Body of pancreas (tissue), 4 donors: ENCODE data around the gene ZNF32. TPM values are rescaled to one million over a fixed set of nuclear protein-coding genes. Genes with fewer than 3 reads are reported as not detected.

Experiments used
- ATAC-seq: fragments of 150-250 bp; one replicate; pipeline ENCODE4 v1.9.1; 2016
- DNase-seq, 4 donors: peaks; one replicate each; pipeline ENCODE4 v3.0.0-alpha.2; 2019
- H3K27ac ChIP-seq, 4 donors: fragments of 200-600 bp; sonication (generic); 1 replicate in 3 of 4; 2 replicates in 1 of 4; pipeline versions ENCODE4 v1.5.1 to v1.6.1; 2016 to 2019; ENCODE audit warnings: mild to moderate bottlenecking in 1 of 4, mixed read lengths in 1 of 4, moderate library complexity in 1 of 4
- H3K27me3 ChIP-seq, 2 donors: fragments of 200-600 bp; sonication (generic); one replicate each; pipeline ENCODE4 v1.6.0; 2016; ENCODE audit warnings: mild to moderate bottlenecking in 1 of 2
- H3K36me3 ChIP-seq, 2 donors: fragments of 200-600 bp; sonication (generic); replicated peaks in 1 of 2; 2 replicates each; pipeline ENCODE4 v1.5.1; 2016; ENCODE audit warnings: low read depth in 2 of 2; ENCODE audit not compliant: insufficient read depth in 1 of 2
- H3K4me1 ChIP-seq: fragments of 200-600 bp; sonication (generic); one replicate; pipeline ENCODE4 v1.6.0; 2016
- H3K4me3 ChIP-seq, 2 donors: fragments of 200-600 bp; sonication (generic); 1 replicate in 1 of 2; 2 replicates in 1 of 2; pipeline ENCODE4 v1.5.1; 2016 to 2019
- H3K9me3 ChIP-seq, 3 donors: fragments of 200-600 bp; sonication (generic); 1 replicate in 2 of 3; 2 replicates in 1 of 3; pipeline ENCODE4 v1.5.1; 2016
- CTCF ChIP-seq, 7 experiments: fragments of 450-650 bp in 4 of 7; fragments of 200-600 bp in 3 of 7; sonication (generic) in 3 of 7; IDR thresholded peaks; one replicate each; pipeline ENCODE4 v1.5.1; 2016 to 2019; ENCODE audit warnings: antibody characterized with exemption in 7 of 7
- POLR2A ChIP-seq, 3 donors: fragments of 450-650 bp; IDR thresholded peaks; one replicate each; pipeline ENCODE4 v1.6.1; 2016; ENCODE audit warnings: antibody characterized with exemption in 3 of 3, mild to moderate bottlenecking in 2 of 3
- WGBS, 2 donors: methylation state at CpG; one replicate each; pipeline ENCODE4 v1.1.5; 2017; 5-methylcytosine and 5-hydroxymethylcytosine counted together
- intact Hi-C: fragments of 100-400 bp; cut with DNase I; formaldehyde crosslinking; loops from one replicate; pipeline ENCODE4 v1.15.1; 2023
- total RNA-seq, 2 donors: library from RNA; depleted of rRNA; stranded (reverse); fragments of >200 nt; gene quantifications; one replicate each; pipeline ENCODE4 v1.1.0, GENCODE V29; 2016

ZNF32 gene
- total RNA-seq, 2 donors from 2014 or later = 31.6 to 47.5 TPM

- ATAC-seq = no peak
- Histone ChIP-seq H3K9me3 (no peaks in the 10 kb centered on the region), H3K27me3 (no peaks in the 10 kb centered on the region), H3K4me1 (no peaks in the 10 kb centered on the region), H3K36me3 (no peaks in the 10 kb centered on the region), H3K4me3 (no peak overlapping the region), H3K27ac (no peak overlapping the region)
- DNase-seq = no peak
- intact Hi-C loops = no loop called here
- no peak for TF ChIP-seq POLR2A (IDR thresholded peaks at IDR 0.05)
- no peak for TF ChIP-seq CTCF (IDR thresholded peaks at IDR 0.05)
- WGBS, 2 donors = 71 to 74% methylated on average over 8 of the region's 8 CpGs
These were observed 6.6 kb upstream of the ZNF32 start for GRCh38 chr10:43655311-43655710.

- Histone ChIP-seq H3K27ac (no peak overlapping the region), H3K36me3 (no peaks in the 10 kb centered on the region), H3K27me3 (no peaks in the 10 kb centered on the region), H3K4me3 (no peak overlapping the region), H3K4me1 (peaks cover 6% of the 10 kb centered on the region), H3K9me3 (no peaks in the 10 kb centered on the region)
- ATAC-seq (no peak), DNase-seq (no peak)
- intact Hi-C loops = no loop called here
- WGBS, 2 donors = 56 to 62% methylated on average over 2 of the region's 2 CpGs
- TF ChIP-seq CTCF (IDR thresholded peaks at IDR 0.05) (no peak), POLR2A (IDR thresholded peaks at IDR 0.05) (no peak)
These were observed 5.1 kb upstream of the ZNF32 start for GRCh38 chr10:43653746-43654145.

GRCh38 chr10:43649185-43649523 is 473 bp upstream of the ZNF32 start:
- peaks cover 0 to 23% (median 4%) of the 10 kb centered on the region in 3 donors for H3K9me3 ChIP-seq
- ATAC-seq (peak; percentile 1), DNase-seq (no peak)
- peaks cover 16% of the 10 kb centered on the region for H3K4me1 ChIP-seq
- TF ChIP-seq CTCF (IDR thresholded peaks at IDR 0.05) = no peak
- TF ChIP-seq POLR2A (IDR thresholded peaks at IDR 0.05) = no peak
- 26 to 28% methylated on average over 14 of the region's 14 CpGs for WGBS, 2 donors
- peak overlapping the region; percentile 73 to 80 for H3K4me3 ChIP-seq
- H3K36me3 ChIP-seq = peaks cover 8 to 16% of the 10 kb centered on the region in 2 donors
- intact Hi-C loops = no loop called here
- H3K27me3 ChIP-seq = no peaks in the 10 kb centered on the region
- H3K27ac ChIP-seq = peak overlapping the region in 3 of 4 donors; percentile 76 to 78 (median 77)

GRCh38 chr10:43648095-43648397 is 635 bp downstream of the ZNF32 start:
- TF ChIP-seq POLR2A (IDR thresholded peaks at IDR 0.05) = no peak
- no peak for TF ChIP-seq CTCF (IDR thresholded peaks at IDR 0.05)
- peak overlapping the region; percentile 27 to 78 (median 76) for H3K27ac ChIP-seq

GRCh38 chr10:43647576-43647975 is 1.1 kb downstream of the ZNF32 start:
- no peak for ATAC-seq
- Histone ChIP-seq H3K4me1 (peaks cover 16% of the 10 kb centered on the region), H3K27ac (no peak overlapping the region), H3K36me3 (peaks cover 11 to 23% of the 10 kb centered on the region in 2 donors), H3K9me3 (peaks cover 0 to 36% (median 5%) of the 10 kb centered on the region in 3 donors), H3K27me3 (no peaks in the 10 kb centered on the region), H3K4me3 (no peak overlapping the region)
- DNase-seq = no peak
- intact Hi-C loops = no loop called here
- 94 to 99% methylated on average over 6 of the region's 6 CpGs for WGBS, 2 donors
- TF ChIP-seq CTCF (IDR thresholded peaks at IDR 0.05) (no peak), POLR2A (IDR thresholded peaks at IDR 0.05) (no peak)

More at GRCh38 chr10:43648095-43648397, 635 bp downstream of the ZNF32 start:
- 50 to 62% methylated on average over 6 to 9 of the region's 9 CpGs for WGBS, 2 donors
- DNase-seq = no peak
- H3K4me1 ChIP-seq = peaks cover 16% of the 10 kb centered on the region
- H3K4me3 ChIP-seq = peak overlapping the region; percentile 73 to 80
- peaks cover 11 to 23% of the 10 kb centered on the region in 2 donors for H3K36me3 ChIP-seq
- H3K9me3 ChIP-seq = peaks cover 0 to 33% (median 5%) of the 10 kb centered on the region in 3 donors
- no peaks in the 10 kb centered on the region for H3K27me3 ChIP-seq
- ATAC-seq = no peak
- intact Hi-C loops = no loop called here
